ENCODE data around the gene NAIF1. TPM values are rescaled to one million over a fixed set of nuclear protein-coding genes. Genes with fewer than 3 reads are reported as not detected.
A peak's percentile ranks its signal among the peaks of the same experiment; 100 is the strongest.

The NAIF1 gene
- total and polyA plus RNA-seq, 2 donors (not counting 3 experiments of a cell fraction or from before 2014, with no cell fraction given), result 8.2 to 10.1 TPM

DNA sequence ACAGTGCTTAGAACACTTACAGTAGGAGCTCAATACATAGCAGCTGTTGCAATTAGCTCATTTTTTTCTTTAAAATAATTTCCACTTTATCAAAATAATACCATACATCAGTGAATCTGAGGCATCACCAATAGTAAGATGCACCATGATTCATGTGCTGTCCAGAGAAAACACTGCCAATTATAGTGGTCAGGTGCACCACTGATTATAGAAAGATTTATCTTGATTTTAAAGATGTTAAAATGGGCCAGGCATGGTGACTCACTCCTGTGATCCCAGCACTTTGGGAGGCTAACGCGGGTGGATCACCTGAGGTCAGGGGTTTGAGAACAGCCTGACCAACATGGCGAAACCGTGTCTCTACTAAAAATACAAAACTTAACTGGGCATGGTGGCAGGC, 39.4 kb downstream of the NAIF1 start:
- Histone ChIP-seq H3K4me2 (ENCODE audit: insufficient read depth, low read length) (no peak overlapping the region), H3K79me2 (ENCODE audit: control insufficient read depth, insufficient read depth, low read length) (no peaks in the 10 kb centered on the region), H2AFZ (ENCODE audit: low read depth, low read length) (no peak overlapping the region), H3K27me3 (ENCODE audit: control insufficient read depth in 2 of 2, insufficient read depth in 2 of 2, low read length in 2 of 2) (no peaks in the 10 kb centered on the region), H4K20me1 (replicated peaks; ENCODE audit: control insufficient read depth, extremely low read depth, insufficient read depth, low read length) (no peaks in the 10 kb centered on the region), H3K36me3 (ENCODE audit: control insufficient read depth in 2 of 2, extremely low read depth in 1 of 2, insufficient read depth in 2 of 2, low read length in 2 of 2) (no peaks in the 10 kb centered on the region), H3K9me1 (replicated peaks; ENCODE audit: control insufficient read depth, extremely low read depth, insufficient read depth, low read length) (no peaks in the 10 kb centered on the region), H3K9me3 (replicated peaks; ENCODE audit: control insufficient read depth, insufficient read depth, low read length) (no peaks in the 10 kb centered on the region), H3K9ac (replicated peaks; ENCODE audit: extremely low read depth, insufficient read depth, low read length) (no peak overlapping the region), H3K4me1 (ENCODE audit: control insufficient read depth, extremely low read depth, insufficient read depth, low read length) (peaks cover 13% of the 10 kb centered on the region), H3K27ac (ENCODE audit: insufficient read depth, low read depth, low read length) (no peak overlapping the region), H3K4me3 (replicated peaks in 1 of 3; ENCODE audit: insufficient read depth in 1 of 3, low read depth in 1 of 3, low read length in 3 of 3) (no peak overlapping the region)
- CTCF ChIA-PET, result interaction anchor here (0.6 to 3.6 kb wide), 8 partner anchors 8 to 111 kb away, joined by 3 to 35 read pairs (median 4); partner anchors contain the start of genes EEIG1 and ST6GALNAC4
- no peak for TF ChIP-seq MYC (IDR thresholded peaks at IDR 0.05; ENCODE audit: low read depth, low read length)
- no TSS peak for BruUV-seq (replicated peaks)
- dilution Hi-C loops (cut with MboI; ENCODE audit: extremely low pct_ligation_motif_present, low sequenced_read_pairs) (no loop called here), intact Hi-C loops (cut with micrococcal nuclease) (loop anchor here (2.0 kb wide), 2 partner anchors 21 to 85 kb away; no protein-coding TSS in a partner anchor)
- POLR2A ChIA-PET, result no interaction called here
- no peak for DNase-seq (ENCODE audit: low read depth, low spot score)
- no peak for FAIRE-seq

DNA sequence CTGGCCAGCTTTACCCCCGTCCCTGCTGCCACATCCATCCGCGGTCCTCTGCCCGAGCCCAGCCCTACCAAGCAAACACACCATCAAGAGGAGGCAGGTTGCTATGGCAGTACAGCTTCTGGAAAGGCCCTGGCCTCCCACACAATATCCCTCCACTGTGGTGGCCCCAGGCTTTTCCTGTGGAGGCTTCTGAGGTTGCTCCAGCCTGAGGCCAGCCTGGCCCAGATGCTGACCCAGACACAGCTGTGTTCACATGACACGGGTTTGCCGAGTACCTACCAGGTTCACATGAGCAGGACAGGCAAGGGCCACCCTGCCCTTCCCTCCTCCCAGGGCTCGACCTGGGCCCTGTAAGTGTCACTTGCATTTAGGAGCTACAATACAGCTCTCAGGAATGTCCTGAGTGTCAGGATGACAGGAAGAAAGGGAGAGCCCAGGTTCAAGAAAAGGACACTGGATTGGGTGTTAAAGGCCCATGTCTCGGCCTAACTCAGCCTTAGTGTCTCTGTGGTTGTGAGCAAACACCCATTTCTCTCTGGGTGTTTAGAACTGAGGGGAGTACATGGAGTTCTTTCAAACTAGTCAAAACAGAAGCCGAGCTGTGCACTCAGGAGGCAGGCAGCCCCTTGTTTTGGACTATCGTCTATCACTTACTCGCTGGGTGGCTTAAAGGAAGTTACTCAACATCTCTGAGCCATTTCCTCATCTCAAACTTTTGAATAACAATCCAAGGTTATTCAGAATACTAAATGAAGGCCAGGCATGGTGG, 40.2 kb downstream of the NAIF1 start:
- Histone ChIP-seq H3K9ac (replicated peaks; ENCODE audit: extremely low read depth, insufficient read depth, low read length) (no peak overlapping the region), H3K4me1 (ENCODE audit: control insufficient read depth, extremely low read depth, insufficient read depth, low read length) (peaks cover 13% of the 10 kb centered on the region), H3K4me3 (replicated peaks in 1 of 3; ENCODE audit: insufficient read depth in 1 of 3, low read depth in 1 of 3, low read length in 3 of 3) (no peak overlapping the region), H3K36me3 (ENCODE audit: control insufficient read depth in 2 of 2, extremely low read depth in 1 of 2, insufficient read depth in 2 of 2, low read length in 2 of 2) (no peaks in the 10 kb centered on the region), H3K27me3 (ENCODE audit: control insufficient read depth in 2 of 2, insufficient read depth in 2 of 2, low read length in 2 of 2) (no peaks in the 10 kb centered on the region), H3K79me2 (ENCODE audit: control insufficient read depth, insufficient read depth, low read length) (no peaks in the 10 kb centered on the region), H3K9me3 (replicated peaks; ENCODE audit: control insufficient read depth, insufficient read depth, low read length) (no peaks in the 10 kb centered on the region), H4K20me1 (replicated peaks; ENCODE audit: control insufficient read depth, extremely low read depth, insufficient read depth, low read length) (no peaks in the 10 kb centered on the region), H3K4me2 (ENCODE audit: insufficient read depth, low read length) (peak overlapping the region; percentile 9), H3K27ac (ENCODE audit: insufficient read depth, low read depth, low read length) (peak overlapping the region; percentile 13), H2AFZ (ENCODE audit: low read depth, low read length) (peak overlapping the region; percentile 35), H3K9me1 (replicated peaks; ENCODE audit: control insufficient read depth, extremely low read depth, insufficient read depth, low read length) (no peaks in the 10 kb centered on the region)
- peak; percentile 32 for DNase-seq (ENCODE audit: low read depth, low spot score)
- dilution Hi-C loops (cut with MboI; ENCODE audit: extremely low pct_ligation_motif_present, low sequenced_read_pairs), result no loop called here
- TF ChIP-seq GATA2 (IDR thresholded peaks at IDR 0.05; ENCODE audit: insufficient read depth, insufficient read length, low read depth, low read length), result no peak
- TF ChIP-seq POLR2AphosphoS5 (IDR thresholded peaks at IDR 0.05; ENCODE audit: insufficient read depth, low read depth, low read length), result no peak
- TF ChIP-seq MYC (IDR thresholded peaks at IDR 0.05; ENCODE audit: low read depth, low read length), result no peak
- no peak for TF ChIP-seq EZH2 (IDR thresholded peaks at IDR 0.05; ENCODE audit: borderline replicate concordance, low read depth, low read length, severe bottlenecking)
- TF ChIP-seq POLR2A (IDR thresholded peaks at IDR 0.05; ENCODE audit: low read depth, low read length), result no peak
- TF ChIP-seq, protein P1, sequence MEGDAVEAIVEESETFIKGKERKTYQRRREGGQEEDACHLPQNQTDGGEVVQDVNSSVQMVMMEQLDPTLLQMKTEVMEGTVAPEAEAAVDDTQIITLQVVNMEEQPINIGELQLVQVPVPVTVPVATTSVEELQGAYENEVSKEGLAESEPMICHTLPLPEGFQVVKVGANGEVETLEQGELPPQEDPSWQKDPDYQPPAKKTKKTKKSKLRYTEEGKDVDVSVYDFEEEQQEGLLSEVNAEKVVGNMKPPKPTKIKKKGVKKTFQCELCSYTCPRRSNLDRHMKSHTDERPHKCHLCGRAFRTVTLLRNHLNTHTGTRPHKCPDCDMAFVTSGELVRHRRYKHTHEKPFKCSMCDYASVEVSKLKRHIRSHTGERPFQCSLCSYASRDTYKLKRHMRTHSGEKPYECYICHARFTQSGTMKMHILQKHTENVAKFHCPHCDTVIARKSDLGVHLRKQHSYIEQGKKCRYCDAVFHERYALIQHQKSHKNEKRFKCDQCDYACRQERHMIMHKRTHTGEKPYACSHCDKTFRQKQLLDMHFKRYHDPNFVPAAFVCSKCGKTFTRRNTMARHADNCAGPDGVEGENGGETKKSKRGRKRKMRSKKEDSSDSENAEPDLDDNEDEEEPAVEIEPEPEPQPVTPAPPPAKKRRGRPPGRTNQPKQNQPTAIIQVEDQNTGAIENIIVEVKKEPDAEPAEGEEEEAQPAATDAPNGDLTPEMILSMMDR (IDR thresholded peaks at IDR 0.05; ENCODE audit: extremely low read depth in 1 of 2, insufficient read depth in 1 of 2, low read depth in 1 of 2, low read length in 2 of 2), result no peak
- no peak for TF ChIP-seq FOS (IDR thresholded peaks at IDR 0.05; ENCODE audit: borderline replicate concordance, insufficient read depth, low read length)
- TF ChIP-seq, protein P2, sequence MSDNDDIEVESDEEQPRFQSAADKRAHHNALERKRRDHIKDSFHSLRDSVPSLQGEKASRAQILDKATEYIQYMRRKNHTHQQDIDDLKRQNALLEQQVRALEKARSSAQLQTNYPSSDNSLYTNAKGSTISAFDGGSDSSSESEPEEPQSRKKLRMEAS (IDR thresholded peaks at IDR 0.05; ENCODE audit: insufficient read depth, insufficient read length), result no peak
- no peak for TF ChIP-seq JUN (IDR thresholded peaks at IDR 0.05; ENCODE audit: borderline replicate concordance, insufficient read depth, insufficient read length, low read depth)
- BruUV-seq (replicated peaks), result no TSS peak
- CTCF ChIA-PET, result interaction anchor here (0.6 to 3.6 kb wide), 8 partner anchors 9 to 110 kb away, joined by 3 to 35 read pairs (median 4); partner anchors contain the start of genes EEIG1 and ST6GALNAC4
- POLR2A ChIA-PET, result no interaction called here
- intact Hi-C loops (cut with micrococcal nuclease), result loop anchor here (2.0 kb wide), 2 partner anchors 20 to 84 kb away; no protein-coding TSS in a partner anchor
- FAIRE-seq, result peak; percentile 63

Measured in endothelial cell of umbilical vein (primary cell).